K562 (cell line): ENCODE results near the gene OR2B2. TPM values are rescaled to one million over a fixed set of nuclear protein-coding genes. Genes with fewer than 3 reads are reported as not detected.
A peak's percentile ranks its signal among the peaks of the same experiment; 100 is the strongest.

Experiments
- BHLHE40 ChIP-seq: IDR thresholded peaks from 2 replicates; pipeline ENCODE4 v1.6.1; 2011; ENCODE audit warnings: low read length, improper control_type of control experiment
- KLF13 ChIP-seq: fragments of 450-650 bp; IDR thresholded peaks from 2 replicates; pipeline ENCODE4 v1.6.1; 2016; ENCODE audit warnings: missing genetic modification characterization, low read depth, mild to moderate bottlenecking, missing compliant biosample characterization, moderate library complexity, borderline replicate concordance
- NONO ChIP-seq, 2 experiments: fragments of 200-400 bp in 1 of 2; fragments of 450-650 bp in 1 of 2; formaldehyde crosslinking in 1 of 2; IDR thresholded peaks; 2 replicates each; pipeline ENCODE4 v1.6.1; 2017; ENCODE audit warnings: low read depth in 2 of 2, mild to moderate bottlenecking in 2 of 2, moderate library complexity in 2 of 2, low read length in 1 of 2
- PHTF2 ChIP-seq: fragments of 250-450 bp; sonication (Bioruptor Pico); IDR thresholded peaks from 2 replicates; pipeline ENCODE4 v1.5.0; 2021; ENCODE audit warnings: mild to moderate bottlenecking
- RBM17 ChIP-seq: fragments of 200-400 bp; formaldehyde crosslinking; IDR thresholded peaks from 2 replicates; pipeline ENCODE4 v1.6.1; 2017; ENCODE audit warnings: low read depth, mild to moderate bottlenecking, low read length, borderline replicate concordance
- ZNF146 ChIP-seq: IDR thresholded peaks from one replicate; pipeline ENCODE4 v1.6.1; 2018; ENCODE audit warnings: missing compliant biosample characterization; ENCODE audit not compliant: unreplicated experiment
- ZNF507 ChIP-seq: conservative IDR thresholded peaks from 2 replicates; pipeline ENCODE4 v1.6.1; 2017; ENCODE audit warnings: missing genetic modification characterization, missing compliant biosample characterization
- ZNF79 ChIP-seq: fragments of 250-450 bp; sonication (Bioruptor Pico); IDR thresholded peaks from 2 replicates; pipeline ENCODE4 v1.4.0; 2020; ENCODE audit warnings: low read depth, mild to moderate bottlenecking, moderate library complexity
- polyA plus RNA-seq, 8 experiments: library from polyadenylated mRNA; depleted of rRNA in 4 of 8; stranded (reverse) in 5 of 8; unstranded in 3 of 8; fragments of >200 nt; fragmentation: Nextera tagmentation in 2 of 8; fragmentation: Illumina TruSeq in 1 of 8; extraction: Ambion mirVana in 2 of 8; extraction: Trizol in 1 of 8; gene quantifications; 2 replicates each; pipeline versions ENCODE4 v1.2.1 to v1.2.3, GENCODE V29; 2011 to 2014; ENCODE audit warnings: inconsistent platforms in 1 of 8, missing spikeins in 1 of 8
- total RNA-seq, 7 experiments: library from RNA; depleted of rRNA in 6 of 7; stranded (reverse); fragments of >200 nt in 6 of 7; fragmentation: Illumina TruSeq in 2 of 7; extraction: Trizol in 2 of 7; gene quantifications; 2 replicates each; pipeline versions ENCODE4 v1.2.1 to v1.2.3, GENCODE V29; 2011 to 2021; ENCODE audit warnings: low replicate concordance in 1 of 7
- TF ChIP-seq, protein P1 (sequence below): fragments of 450-650 bp; IDR thresholded peaks from 2 replicates; pipeline ENCODE4 v1.6.1; 2018; ENCODE audit not compliant: partially characterized antibody
- TF ChIP-seq, protein P2 (sequence below): fragments of 450-650 bp; IDR thresholded peaks from 2 replicates; pipeline ENCODE4 v1.6.1; 2017; ENCODE audit warnings: antibody characterized with exemption
- TF ChIP-seq, protein P3 (sequence below): fragments of 250-450 bp; sonication (Bioruptor Pico); IDR thresholded peaks from 2 replicates; pipeline ENCODE4 v1.8.0; 2022; ENCODE audit warnings: moderate library complexity, mild to moderate bottlenecking, inconsistent platforms
- TF ChIP-seq, protein P4 (sequence below): fragments of 250-450 bp; sonication (Bioruptor Pico); IDR thresholded peaks from 2 replicates; pipeline ENCODE4 v1.5.0; 2021
- TF ChIP-seq, protein P5 (sequence below): fragments of 250-450 bp; sonication (Bioruptor Pico); IDR thresholded peaks from 2 replicates; pipeline ENCODE4 v1.4.0; 2020; ENCODE audit warnings: mild to moderate bottlenecking, moderate library complexity
- TF ChIP-seq, protein P6 (sequence below): fragments of 250-450 bp; sonication (Bioruptor Pico); IDR thresholded peaks from 2 replicates; pipeline ENCODE4 v1.5.0; 2021
- TF ChIP-seq, protein P7 (sequence below): fragments of 450-650 bp; formaldehyde crosslinking; IDR thresholded peaks from 2 replicates; pipeline ENCODE4 v1.4.0; 2020; ENCODE audit warnings: mild to moderate bottlenecking, mixed read lengths

OR2B2 gene
- total and polyA plus RNA-seq, 9 of the 15 experiments (the other 6 are each of a cell fraction or from before 2014, with no cell fraction given), result 0.24 TPM; not detected in 8

DNA sequence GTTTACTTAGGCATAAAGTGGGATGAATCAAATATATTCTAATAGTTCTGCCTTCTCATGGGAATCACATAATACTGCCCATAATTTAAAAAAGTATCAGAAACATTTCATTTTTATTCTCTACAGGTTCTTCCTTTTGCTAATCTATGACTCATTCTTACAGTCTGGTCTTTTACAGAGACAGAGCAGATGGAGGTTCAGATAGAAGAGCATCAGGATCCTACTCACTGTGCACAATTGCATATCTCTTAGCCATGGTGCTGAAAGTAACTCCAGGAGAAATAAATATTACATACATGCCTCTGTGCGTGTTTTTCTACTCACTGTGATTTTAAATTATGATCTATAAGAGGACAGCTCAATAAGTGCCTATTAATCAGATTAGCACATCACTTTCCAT, 28.6 kb upstream of the OR2B2 start (continued):
- TF ChIP-seq, protein P1, sequence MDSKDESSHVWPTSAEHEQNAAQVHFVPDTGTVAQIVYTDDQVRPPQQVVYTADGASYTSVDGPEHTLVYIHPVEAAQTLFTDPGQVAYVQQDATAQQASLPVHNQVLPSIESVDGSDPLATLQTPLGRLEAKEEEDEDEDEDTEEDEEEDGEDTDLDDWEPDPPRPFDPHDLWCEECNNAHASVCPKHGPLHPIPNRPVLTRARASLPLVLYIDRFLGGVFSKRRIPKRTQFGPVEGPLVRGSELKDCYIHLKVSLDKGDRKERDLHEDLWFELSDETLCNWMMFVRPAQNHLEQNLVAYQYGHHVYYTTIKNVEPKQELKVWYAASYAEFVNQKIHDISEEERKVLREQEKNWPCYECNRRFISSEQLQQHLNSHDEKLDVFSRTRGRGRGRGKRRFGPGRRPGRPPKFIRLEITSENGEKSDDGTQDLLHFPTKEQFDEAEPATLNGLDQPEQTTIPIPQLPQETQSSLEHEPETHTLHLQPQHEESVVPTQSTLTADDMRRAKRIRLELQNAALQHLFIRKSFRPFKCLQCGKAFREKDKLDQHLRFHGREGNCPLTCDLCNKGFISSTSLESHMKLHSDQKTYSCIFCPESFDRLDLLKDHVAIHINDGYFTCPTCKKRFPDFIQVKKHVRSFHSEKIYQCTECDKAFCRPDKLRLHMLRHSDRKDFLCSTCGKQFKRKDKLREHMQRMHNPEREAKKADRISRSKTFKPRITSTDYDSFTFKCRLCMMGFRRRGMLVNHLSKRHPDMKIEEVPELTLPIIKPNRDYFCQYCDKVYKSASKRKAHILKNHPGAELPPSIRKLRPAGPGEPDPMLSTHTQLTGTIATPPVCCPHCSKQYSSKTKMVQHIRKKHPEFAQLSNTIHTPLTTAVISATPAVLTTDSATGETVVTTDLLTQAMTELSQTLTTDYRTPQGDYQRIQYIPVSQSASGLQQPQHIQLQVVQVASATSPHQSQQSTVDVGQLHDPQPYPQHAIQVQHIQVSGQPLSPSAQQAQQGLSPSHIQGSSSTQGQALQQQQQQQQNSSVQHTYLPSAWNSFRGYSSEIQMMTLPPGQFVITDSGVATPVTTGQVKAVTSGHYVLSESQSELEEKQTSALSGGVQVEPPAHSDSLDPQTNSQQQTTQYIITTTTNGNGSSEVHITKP, result no peak
- TF ChIP-seq, protein P2, sequence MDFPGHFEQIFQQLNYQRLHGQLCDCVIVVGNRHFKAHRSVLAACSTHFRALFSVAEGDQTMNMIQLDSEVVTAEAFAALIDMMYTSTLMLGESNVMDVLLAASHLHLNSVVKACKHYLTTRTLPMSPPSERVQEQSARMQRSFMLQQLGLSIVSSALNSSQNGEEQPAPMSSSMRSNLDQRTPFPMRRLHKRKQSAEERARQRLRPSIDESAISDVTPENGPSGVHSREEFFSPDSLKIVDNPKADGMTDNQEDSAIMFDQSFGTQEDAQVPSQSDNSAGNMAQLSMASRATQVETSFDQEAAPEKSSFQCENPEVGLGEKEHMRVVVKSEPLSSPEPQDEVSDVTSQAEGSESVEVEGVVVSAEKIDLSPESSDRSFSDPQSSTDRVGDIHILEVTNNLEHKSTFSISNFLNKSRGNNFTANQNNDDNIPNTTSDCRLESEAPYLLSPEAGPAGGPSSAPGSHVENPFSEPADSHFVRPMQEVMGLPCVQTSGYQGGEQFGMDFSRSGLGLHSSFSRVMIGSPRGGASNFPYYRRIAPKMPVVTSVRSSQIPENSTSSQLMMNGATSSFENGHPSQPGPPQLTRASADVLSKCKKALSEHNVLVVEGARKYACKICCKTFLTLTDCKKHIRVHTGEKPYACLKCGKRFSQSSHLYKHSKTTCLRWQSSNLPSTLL, result no peak
- TF ChIP-seq, protein P3, sequence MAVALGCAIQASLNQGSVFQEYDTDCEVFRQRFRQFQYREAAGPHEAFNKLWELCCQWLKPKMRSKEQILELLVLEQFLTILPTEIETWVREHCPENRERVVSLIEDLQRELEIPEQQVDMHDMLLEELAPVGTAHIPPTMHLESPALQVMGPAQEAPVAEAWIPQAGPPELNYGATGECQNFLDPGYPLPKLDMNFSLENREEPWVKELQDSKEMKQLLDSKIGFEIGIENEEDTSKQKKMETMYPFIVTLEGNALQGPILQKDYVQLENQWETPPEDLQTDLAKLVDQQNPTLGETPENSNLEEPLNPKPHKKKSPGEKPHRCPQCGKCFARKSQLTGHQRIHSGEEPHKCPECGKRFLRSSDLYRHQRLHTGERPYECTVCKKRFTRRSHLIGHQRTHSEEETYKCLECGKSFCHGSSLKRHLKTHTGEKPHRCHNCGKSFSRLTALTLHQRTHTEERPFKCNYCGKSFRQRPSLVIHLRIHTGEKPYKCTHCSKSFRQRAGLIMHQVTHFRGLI (CRISPR knock-in tag), result no peak
- TF ChIP-seq, protein P4, sequence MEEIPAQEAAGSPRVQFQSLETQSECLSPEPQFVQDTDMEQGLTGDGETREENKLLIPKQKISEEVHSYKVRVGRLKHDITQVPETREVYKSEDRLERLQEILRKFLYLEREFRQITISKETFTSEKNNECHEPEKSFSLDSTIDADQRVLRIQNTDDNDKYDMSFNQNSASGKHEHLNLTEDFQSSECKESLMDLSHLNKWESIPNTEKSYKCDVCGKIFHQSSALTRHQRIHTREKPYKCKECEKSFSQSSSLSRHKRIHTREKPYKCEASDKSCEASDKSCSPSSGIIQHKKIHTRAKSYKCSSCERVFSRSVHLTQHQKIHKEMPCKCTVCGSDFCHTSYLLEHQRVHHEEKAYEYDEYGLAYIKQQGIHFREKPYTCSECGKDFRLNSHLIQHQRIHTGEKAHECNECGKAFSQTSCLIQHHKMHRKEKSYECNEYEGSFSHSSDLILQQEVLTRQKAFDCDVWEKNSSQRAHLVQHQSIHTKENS (CRISPR knock-in tag), result no peak
- TF ChIP-seq, protein P5, sequence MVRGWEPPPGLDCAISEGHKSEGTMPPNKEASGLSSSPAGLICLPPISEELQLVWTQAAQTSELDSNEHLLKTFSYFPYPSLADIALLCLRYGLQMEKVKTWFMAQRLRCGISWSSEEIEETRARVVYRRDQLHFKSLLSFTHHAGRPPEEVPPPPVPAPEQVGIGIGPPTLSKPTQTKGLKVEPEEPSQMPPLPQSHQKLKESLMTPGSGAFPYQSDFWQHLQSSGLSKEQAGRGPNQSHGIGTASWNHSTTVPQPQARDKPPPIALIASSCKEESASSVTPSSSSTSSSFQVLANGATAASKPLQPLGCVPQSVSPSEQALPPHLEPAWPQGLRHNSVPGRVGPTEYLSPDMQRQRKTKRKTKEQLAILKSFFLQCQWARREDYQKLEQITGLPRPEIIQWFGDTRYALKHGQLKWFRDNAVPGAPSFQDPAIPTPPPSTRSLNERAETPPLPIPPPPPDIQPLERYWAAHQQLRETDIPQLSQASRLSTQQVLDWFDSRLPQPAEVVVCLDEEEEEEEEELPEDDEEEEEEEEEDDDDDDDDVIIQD (CRISPR knock-in tag), result no peak
- TF ChIP-seq RBM17, result no peak
- no peak for TF ChIP-seq BHLHE40
- TF ChIP-seq ZNF146 (CRISPR knock-in tag), result peak; percentile 9
- TF ChIP-seq ZNF507 (tag), result no peak
- TF ChIP-seq KLF13 (tag), result no peak
- TF ChIP-seq NONO (IDR thresholded peaks at IDR 0.05; ENCODE audit: low read depth in 2 of 2, low read length in 1 of 2), result no peak
- TF ChIP-seq, protein P6, sequence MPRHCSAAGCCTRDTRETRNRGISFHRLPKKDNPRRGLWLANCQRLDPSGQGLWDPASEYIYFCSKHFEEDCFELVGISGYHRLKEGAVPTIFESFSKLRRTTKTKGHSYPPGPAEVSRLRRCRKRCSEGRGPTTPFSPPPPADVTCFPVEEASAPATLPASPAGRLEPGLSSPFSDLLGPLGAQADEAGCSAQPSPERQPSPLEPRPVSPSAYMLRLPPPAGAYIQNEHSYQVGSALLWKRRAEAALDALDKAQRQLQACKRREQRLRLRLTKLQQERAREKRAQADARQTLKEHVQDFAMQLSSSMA (CRISPR knock-in tag), result no peak
- no peak for TF ChIP-seq PHTF2 (CRISPR knock-in tag)
- TF ChIP-seq, protein P7, sequence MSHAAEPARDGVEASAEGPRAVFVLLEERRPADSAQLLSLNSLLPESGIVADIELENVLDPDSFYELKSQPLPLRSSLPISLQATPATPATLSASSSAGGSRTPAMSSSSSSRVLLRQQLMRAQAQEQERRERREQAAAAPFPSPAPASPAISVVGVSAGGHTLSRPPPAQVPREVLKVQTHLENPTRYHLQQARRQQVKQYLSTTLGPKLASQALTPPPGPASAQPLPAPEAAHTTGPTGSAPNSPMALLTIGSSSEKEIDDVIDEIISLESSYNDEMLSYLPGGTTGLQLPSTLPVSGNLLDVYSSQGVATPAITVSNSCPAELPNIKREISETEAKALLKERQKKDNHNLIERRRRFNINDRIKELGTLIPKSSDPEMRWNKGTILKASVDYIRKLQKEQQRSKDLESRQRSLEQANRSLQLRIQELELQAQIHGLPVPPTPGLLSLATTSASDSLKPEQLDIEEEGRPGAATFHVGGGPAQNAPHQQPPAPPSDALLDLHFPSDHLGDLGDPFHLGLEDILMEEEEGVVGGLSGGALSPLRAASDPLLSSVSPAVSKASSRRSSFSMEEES (CRISPR knock-in tag), result no peak
- no peak for TF ChIP-seq ZNF79 (CRISPR knock-in tag)
